Measurements from ENCODE around the gene MAGI2.

MAGI2 gene

DNA sequence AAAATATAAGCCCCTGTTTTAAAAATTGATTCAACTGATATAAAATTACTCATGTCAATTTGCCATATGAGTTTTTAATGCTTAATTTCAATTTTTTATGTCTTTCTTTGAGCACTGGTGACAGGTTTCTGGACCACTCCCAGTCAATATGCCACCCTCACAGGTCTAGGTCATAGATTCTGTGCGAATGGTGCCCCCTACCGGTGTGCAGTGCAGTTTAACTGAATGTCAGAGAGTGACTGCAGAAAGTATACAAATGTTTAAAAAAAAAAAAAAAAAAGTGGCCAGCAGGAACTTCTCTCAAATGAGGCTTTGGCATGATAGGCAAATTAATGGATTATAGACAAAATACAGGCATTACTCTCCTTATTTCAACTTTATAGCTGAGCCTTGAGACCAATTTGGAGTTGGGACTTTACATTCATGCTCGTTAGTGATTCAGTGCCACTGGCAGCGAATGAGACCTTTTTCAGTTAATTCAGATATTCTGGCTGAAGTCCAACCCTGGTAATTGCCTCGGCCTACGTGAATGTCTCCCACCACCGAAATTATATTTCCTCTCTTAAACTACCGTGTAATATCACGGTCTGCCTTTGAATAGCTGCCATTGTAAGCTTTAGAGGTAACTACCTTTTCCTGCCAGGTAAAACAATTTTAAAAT lies 1227.3 kb downstream of the MAGI2 start:
- TF ChIP-seq, protein P1, sequence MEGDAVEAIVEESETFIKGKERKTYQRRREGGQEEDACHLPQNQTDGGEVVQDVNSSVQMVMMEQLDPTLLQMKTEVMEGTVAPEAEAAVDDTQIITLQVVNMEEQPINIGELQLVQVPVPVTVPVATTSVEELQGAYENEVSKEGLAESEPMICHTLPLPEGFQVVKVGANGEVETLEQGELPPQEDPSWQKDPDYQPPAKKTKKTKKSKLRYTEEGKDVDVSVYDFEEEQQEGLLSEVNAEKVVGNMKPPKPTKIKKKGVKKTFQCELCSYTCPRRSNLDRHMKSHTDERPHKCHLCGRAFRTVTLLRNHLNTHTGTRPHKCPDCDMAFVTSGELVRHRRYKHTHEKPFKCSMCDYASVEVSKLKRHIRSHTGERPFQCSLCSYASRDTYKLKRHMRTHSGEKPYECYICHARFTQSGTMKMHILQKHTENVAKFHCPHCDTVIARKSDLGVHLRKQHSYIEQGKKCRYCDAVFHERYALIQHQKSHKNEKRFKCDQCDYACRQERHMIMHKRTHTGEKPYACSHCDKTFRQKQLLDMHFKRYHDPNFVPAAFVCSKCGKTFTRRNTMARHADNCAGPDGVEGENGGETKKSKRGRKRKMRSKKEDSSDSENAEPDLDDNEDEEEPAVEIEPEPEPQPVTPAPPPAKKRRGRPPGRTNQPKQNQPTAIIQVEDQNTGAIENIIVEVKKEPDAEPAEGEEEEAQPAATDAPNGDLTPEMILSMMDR (conservative IDR thresholded peaks at IDR 0.05) = peak; percentile 58
- H3K27ac ChIP-seq = no peak overlapping the region

DNA sequence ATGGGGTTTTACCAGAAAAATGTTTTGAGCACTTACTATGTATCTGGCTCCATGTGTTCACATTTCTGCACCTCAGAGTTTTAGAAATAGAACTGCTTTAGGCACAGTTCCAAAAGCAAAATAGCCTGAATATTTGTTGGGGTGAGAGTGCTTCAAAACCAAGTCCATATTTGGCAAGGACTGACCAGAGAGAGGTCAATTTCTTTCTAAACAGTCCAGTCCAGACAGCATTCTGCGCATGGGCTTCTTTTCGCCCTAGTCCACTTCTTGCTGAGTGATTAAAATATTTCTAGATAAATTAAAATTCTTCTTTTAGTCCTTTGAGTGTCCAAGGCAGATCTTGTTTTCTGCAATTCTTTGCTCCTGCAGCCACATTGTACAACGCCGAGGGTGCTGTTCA lies 1227.9 kb downstream of the MAGI2 start:
- TF ChIP-seq, protein P1 (conservative IDR thresholded peaks at IDR 0.05) = no peak
- no peak overlapping the region for H3K27ac ChIP-seq

DNA sequence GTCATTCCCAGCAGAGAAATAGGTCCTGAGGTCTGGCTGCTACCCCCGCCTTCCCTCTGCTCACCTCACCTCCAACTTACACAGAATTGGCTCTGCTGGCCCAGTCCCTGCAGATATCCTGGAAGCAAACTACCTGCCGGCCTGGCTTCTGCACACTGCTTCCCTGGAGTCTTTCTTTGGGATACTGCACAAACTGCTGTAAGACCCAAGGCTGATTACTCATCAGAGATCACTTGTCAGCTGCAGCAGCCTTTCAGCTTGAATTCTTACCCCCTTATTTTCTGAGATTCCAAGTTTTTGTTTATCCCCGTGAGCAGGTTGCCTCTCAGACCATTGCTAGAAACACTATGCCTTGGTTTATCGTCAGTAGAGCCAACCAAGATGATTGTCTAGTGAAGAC lies 1228.5 kb downstream of the MAGI2 start:
- no peak overlapping the region for H3K27ac ChIP-seq
- TF ChIP-seq, protein P1 (conservative IDR thresholded peaks at IDR 0.05) = no peak

GRCh38 chr7:78223598-78223997 lies 1229.9 kb downstream of the MAGI2 start:
- TF ChIP-seq, protein P1 (conservative IDR thresholded peaks at IDR 0.05) = no peak

DNA sequence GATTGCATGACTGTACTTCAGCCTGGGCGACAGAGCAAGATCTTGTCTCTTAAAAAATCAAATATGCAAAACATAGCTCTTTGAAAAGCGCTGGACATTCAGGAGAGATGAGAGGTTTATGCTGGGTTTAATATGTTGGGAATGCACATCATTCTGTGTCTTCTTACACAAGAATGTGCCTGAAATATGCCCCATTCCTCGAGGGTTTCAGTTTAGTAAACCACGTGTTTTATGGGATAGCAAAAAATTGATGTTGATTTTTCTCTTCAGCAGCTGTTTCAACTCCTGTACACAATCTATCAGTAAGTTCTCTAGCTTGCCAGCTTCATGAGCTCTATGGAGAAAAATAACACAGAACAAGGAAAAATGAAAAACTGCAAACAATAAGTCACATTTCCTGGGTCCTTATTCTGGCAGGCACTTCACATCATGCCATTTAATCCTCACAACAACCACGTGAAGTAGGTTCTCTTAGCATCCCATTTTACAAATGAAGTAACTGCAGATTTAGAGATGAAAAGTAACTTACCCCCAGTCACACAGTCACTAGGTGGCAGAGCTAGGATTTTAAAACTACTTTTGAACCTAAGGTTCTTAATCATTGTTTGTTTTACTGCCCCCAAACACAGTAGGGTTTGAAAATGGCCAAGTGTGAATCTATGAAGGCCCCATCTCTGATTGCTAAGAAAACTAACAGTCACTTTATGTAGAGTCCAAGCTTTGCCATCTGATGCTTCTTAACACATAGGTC lies 1231.3 kb downstream of the MAGI2 start:
- no peak overlapping the region for H3K27ac ChIP-seq
- TF ChIP-seq, protein P1 (conservative IDR thresholded peaks at IDR 0.05) = no peak

More at GRCh38 chr7:78223598-78223997, 1229.9 kb downstream of the MAGI2 start:
- no peak overlapping the region for H3K27ac ChIP-seq

DNA sequence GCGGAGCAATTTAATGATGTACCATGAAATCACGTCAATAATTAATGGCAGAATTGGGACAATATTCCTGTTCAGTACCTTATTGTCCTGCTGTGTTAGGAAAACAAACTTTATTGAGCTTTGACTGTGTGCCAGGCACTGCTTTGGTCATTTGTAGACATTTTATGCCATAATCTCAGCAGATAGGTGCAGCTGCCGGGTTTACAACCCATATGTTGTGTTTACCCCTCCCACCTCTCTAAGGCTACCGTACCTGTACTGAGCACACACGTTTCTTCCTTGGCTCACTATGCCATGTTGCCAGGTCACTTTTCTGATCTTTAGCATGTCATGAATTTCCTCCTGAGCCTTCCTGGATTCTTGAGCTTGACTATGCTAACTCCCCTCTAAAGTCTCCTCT lies 1232.7 kb downstream of the MAGI2 start:
- H3K27ac ChIP-seq = no peak overlapping the region
- TF ChIP-seq, protein P1 (conservative IDR thresholded peaks at IDR 0.05) = no peak

GRCh38 chr7:78218876-78219275 lies 1234.6 kb downstream of the MAGI2 start:
- TF ChIP-seq, protein P1 (conservative IDR thresholded peaks at IDR 0.05) = no peak
- no peak overlapping the region for H3K27ac ChIP-seq
